HL-60/S4 (cell line): Measurements from ENCODE around the gene ABCC5.
"Not testable (repeated sequence)": the region's sequence is repeated elsewhere in the genome, so short reads cannot be mapped to it uniquely, and the experiment has no call there.

Source experiments
- in situ Hi-C: fragments of 300-500 bp; cut with MboI; formaldehyde crosslinking; loops from 2 replicates; pipeline ENCODE4 v1.14.3; 2022; ENCODE audit warnings: low sequenced_read_pairs

ABCC5 gene

GRCh38 chr3:184016811-184017671 lies 643 bp downstream of the ABCC5 start:
- in situ Hi-C loops = no loop called here

- in situ Hi-C loops = no loop called here
Observed at GRCh38 chr3:184016169-184016570, 1.5 kb downstream of the ABCC5 start.

- in situ Hi-C loops = no loop called here
Observed at GRCh38 chr3:184015381-184016019, 2.2 kb downstream of the ABCC5 start.

- in situ Hi-C loops = no loop called here
Observed at GRCh38 chr3:184011937-184012889, 5.5 kb downstream of the ABCC5 start.

GRCh38 chr3:184011230-184011876 lies 6.3 kb downstream of the ABCC5 start:
- in situ Hi-C loops = no loop called here

- in situ Hi-C loops = no loop called here
Observed at GRCh38 chr3:184008161-184008560, 9.5 kb downstream of the ABCC5 start.

GRCh38 chr3:184007143-184007813 lies 10.4 kb downstream of the ABCC5 start:
- in situ Hi-C loops = not testable (repeated sequence)

GRCh38 chr3:184005941-184006507 lies 11.7 kb downstream of the ABCC5 start:
- in situ Hi-C loops = no loop called here

- in situ Hi-C loops = no loop called here
Observed at GRCh38 chr3:184004476-184004875, 13.2 kb downstream of the ABCC5 start.

- in situ Hi-C loops = no loop called here
Observed at GRCh38 chr3:184003187-184003967, 14.3 kb downstream of the ABCC5 start.

- in situ Hi-C loops = no loop called here
Observed at GRCh38 chr3:184002469-184002868, 15.2 kb downstream of the ABCC5 start.

- in situ Hi-C loops = no loop called here
Observed at GRCh38 chr3:184001761-184002160, 15.9 kb downstream of the ABCC5 start.

- in situ Hi-C loops = no loop called here
Observed at GRCh38 chr3:183991403-183991802, 26.3 kb downstream of the ABCC5 start.

GRCh38 chr3:183988216-183988790 lies 29.4 kb downstream of the ABCC5 start:
- in situ Hi-C loops = no loop called here

- in situ Hi-C loops = no loop called here
Observed at GRCh38 chr3:183987000-183987600, 30.6 kb downstream of the ABCC5 start.

GRCh38 chr3:183984749-183985729 lies 32.6 kb downstream of the ABCC5 start:
- in situ Hi-C loops = no loop called here

GRCh38 chr3:183984127-183984740 lies 33.5 kb downstream of the ABCC5 start:
- in situ Hi-C loops = no loop called here
